Activated CD4-positive, CD25-positive, alpha-beta regulatory T cell treated with anti-CD3 and anti-CD28 coated beads, Interleukin-2, amount 50 U/mL, for 16 hours (primary cell): ENCODE data around the gene PDCD10.

Experiments
- DNase-seq: peaks from one replicate; pipeline ENCODE4 v3.0.0-alpha.2; 2020; ENCODE audit warnings: low read depth, low spot score

Gene PDCD10

GRCh38 chr3:167734498-167735232 lies at the start of gene PDCD10:
PDCD10 (minus strand) TSS chr3:167734892; CDS start chr3:167720157, 14,735 bp downstream.
- peak; percentile 98 for DNase-seq

DNA sequence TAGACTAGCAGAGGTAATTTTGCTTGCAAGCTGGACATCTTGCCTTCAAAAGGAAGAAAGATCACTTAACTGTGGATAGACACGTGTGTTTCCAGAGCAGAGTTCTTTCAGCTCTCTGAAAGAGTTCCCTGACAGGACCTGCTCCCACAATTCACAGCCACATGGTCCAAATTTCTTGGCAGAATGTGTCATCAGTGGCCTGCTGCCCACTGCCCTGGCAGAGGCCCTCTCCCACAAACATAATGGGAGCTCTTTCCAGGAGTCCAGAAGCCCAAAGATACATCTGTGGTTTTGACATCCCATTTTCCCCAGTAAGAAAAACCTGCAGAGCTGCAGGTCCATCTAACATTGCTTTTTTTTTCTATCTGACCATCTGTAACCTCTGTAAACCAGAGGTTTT lies 49.1 kb upstream of the PDCD10 start:
- no peak for DNase-seq

- no peak for DNase-seq
Observed at GRCh38 chr3:167780214-167780883, 45.7 kb upstream of the PDCD10 start.

- DNase-seq, result no peak
Observed at GRCh38 chr3:167777356-167777755, 42.7 kb upstream of the PDCD10 start.

DNA sequence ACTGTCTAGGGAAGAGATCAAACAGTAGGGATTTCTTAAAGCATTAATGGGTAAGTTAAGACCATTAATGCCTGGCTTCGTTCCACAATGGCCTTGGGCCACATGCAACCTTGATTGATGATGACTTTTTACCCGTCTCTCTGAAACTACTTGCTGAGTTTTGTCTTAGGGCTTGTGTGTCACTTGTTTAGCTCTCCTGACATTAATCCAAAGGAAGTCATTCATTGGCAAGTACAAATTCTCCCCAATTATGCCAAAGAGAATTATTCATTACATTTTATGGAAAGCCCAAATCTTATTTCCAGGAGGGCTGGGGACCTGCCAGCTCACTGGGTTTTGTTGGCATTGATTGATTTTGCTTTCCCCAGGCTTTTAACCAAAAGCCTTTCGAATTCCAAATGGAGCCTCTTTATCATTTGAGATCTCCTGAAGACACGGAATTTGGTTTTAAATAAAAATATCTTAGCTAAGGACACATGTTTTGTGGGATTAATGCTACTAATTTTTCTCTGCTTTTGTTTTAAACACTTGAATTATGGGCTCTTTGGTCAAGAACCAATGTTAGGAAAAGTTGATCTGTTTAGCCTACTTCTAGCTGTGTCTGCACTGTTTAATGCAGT lies 41.5 kb upstream of the PDCD10 start:
- DNase-seq, result no peak

DNA sequence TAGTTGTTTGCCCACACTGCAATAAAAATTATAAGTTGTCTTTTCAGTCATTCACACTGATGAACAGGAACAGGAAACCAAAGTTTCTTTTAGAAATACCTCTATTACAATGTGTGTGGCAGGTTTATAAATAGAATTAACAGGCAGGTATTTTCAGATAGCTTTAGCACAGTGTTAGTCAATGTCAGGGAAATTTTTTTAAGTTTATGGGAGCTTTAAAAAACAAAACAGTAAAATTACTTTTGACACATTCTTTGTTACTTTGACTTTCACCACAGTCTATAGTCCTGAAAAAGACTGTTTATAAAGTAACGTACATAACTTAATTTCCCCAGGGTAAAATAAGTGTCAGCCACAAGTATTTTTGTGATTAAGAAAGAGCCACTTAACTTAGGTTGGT lies 38.9 kb upstream of the PDCD10 start:
- DNase-seq, result no peak

DNA sequence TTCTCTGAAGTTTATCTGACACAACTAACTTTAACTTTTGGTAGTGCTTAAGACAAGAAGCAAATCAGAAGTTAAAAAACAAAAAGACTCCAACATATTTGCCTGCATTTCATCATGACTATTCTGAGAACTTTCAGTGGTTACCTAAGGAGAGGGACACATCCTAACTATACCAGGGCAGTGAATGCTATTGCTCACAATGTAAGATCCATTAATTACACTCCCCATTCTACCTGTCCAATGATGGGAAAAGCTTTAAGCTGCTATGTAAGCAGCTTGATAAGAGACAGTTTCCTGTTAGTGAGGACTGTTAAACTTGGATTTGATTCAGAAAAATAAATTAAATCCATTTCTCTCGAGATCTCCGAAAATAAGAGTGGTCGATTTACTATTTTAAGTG lies 38.3 kb upstream of the PDCD10 start:
- no peak for DNase-seq

- DNase-seq, result no peak
Observed at GRCh38 chr3:167762296-167762695, 27.6 kb upstream of the PDCD10 start.

GRCh38 chr3:167761302-167761701 lies 26.6 kb upstream of the PDCD10 start:
- no peak for DNase-seq

- DNase-seq, result no peak
Observed at GRCh38 chr3:167754049-167754448, 19.4 kb upstream of the PDCD10 start.

- no peak for DNase-seq
Observed at GRCh38 chr3:167750272-167750971, 15.7 kb upstream of the PDCD10 start.

GRCh38 chr3:167749728-167750127 lies 15.0 kb upstream of the PDCD10 start:
- no peak for DNase-seq

DNA sequence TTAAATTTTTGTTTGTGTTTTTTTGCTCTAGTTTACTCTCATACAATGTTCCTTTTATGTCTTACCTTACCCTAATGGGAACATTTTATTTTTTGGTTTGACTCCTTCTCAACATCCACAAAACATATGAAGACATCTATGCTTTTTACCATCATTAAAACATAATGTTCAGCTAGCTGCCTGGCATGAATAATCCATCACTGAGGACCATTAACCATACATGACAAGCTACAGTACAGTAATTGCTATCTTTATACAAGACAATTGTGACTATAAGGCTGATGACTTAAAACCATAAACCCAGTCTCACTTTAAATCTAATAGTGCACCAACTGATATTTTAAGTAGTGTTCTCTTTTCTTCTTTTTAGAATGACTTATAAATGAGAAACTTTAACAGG lies 14.5 kb upstream of the PDCD10 start:
- DNase-seq, result no peak

- no peak for DNase-seq
Observed at GRCh38 chr3:167743799-167744198, 9.1 kb upstream of the PDCD10 start.

GRCh38 chr3:167742338-167742737 lies 7.6 kb upstream of the PDCD10 start:
- no peak for DNase-seq

GRCh38 chr3:167740961-167741587 lies 6.4 kb upstream of the PDCD10 start:
- no peak for DNase-seq

DNA sequence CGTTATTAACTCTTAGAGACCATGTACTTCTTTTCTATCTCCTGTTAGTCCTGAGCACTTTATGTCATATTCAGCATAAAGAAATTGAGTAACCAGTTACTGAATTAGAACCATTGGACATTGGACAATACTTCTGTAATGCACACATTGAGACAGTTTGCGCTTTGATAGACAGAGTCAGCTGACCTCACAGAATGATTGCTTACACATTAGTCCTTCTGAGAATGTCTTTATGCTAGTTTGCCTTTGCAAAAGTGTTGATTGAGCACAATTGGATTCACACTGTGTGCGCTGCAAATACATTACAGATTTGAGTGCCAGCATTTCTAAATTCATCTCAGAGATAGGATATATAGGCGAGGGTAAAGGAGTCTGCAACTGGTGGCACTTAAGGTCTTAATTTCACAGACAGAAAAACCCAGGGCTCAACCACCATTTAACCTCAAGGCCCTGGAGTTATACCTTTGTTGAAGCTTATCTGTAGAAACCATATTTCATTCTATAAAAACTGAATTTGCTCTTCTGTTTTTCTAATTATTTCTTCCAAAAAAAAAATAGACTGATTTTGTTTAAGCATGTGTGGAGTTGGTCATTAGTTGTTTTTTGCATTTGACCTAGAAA lies 4.6 kb upstream of the PDCD10 start:
- no peak for DNase-seq

- no peak for DNase-seq
Observed at GRCh38 chr3:167738037-167738436, 3.3 kb upstream of the PDCD10 start.

- DNase-seq, result no peak
Observed at GRCh38 chr3:167736997-167737396, 2.3 kb upstream of the PDCD10 start.

DNA sequence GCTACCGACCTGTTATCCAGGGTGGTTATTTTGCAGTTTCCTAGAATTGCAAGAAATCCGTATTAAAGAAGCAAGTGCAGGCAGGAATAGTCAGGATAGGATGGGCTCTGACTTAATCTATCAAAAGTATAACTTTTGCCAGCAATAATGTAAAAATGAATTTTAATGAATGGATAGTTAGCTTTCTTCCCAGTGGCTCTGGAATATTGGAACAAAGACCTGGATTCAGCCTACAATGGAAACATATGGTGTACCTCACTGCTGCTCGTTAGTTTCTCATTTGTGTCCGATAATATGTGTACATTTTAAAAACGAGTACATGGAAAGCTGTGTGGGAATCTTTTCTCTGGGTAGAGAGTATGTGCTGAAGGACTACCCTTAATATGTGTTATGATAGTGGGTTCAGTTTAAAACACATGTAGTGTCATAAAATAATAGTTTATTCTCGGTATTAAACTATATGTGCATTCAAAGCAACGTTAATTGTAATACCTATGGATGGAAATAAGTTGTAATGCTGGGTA lies 1.6 kb upstream of the PDCD10 start:
- no peak for DNase-seq
